ENCODE data around the gene PAFAH1B1.

PAFAH1B1 gene

DNA sequence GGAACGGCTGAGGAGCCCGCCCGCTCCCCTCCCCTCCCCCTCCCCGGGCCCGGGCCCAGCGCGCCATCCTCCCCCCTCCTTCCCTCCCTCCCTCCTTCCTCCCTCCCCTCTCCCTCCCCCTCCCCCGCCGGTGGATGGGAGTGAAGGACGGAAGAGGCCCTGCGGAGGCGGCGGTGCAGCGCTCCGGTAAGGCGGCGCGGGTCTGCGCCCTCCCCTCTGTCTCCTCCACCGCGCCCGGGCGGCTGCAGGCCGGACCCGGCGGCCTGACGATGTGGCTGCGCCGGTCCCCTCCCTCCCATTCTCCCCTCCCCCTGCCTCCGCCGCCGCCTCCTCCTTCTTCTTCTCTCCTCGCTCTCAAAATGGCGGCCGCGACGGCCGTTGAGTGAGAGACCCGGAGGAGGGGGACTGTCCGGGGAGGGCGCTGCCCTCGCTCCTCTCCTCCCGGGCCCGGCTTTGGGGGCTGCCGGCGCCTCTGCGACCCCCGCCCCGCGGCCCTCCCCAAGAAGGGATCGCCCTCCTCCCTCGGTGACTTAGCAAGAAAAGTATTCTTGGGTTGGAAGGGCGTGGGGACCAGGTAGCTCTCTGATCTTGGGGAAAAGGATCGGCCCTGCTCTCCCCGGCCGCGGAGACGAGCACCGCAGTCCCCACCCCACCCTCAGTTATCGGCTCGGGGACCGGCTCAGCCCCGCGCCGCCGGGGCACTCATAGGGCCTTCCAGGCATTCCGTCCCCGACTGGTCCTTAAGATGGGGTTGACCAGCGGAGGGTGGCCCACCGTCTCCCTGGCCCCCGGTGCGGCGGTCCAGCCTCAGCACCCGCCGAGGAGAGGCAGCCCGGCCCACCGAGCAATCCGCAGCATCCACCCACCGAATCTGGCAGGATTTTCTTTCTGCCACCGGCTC lies 617 bp downstream of the PAFAH1B1 start:
- peak; percentile 79 for DNase-seq (ENCODE audit: low read depth, low spot score)
- in situ Hi-C loops (cut with HindIII; ENCODE audit: low sequenced_read_pairs) = no loop called here
- H3K4me3 ChIP-seq (ENCODE audit: low read depth, low read length) = peak overlapping the region; percentile 96
- TF ChIP-seq, protein P1, sequence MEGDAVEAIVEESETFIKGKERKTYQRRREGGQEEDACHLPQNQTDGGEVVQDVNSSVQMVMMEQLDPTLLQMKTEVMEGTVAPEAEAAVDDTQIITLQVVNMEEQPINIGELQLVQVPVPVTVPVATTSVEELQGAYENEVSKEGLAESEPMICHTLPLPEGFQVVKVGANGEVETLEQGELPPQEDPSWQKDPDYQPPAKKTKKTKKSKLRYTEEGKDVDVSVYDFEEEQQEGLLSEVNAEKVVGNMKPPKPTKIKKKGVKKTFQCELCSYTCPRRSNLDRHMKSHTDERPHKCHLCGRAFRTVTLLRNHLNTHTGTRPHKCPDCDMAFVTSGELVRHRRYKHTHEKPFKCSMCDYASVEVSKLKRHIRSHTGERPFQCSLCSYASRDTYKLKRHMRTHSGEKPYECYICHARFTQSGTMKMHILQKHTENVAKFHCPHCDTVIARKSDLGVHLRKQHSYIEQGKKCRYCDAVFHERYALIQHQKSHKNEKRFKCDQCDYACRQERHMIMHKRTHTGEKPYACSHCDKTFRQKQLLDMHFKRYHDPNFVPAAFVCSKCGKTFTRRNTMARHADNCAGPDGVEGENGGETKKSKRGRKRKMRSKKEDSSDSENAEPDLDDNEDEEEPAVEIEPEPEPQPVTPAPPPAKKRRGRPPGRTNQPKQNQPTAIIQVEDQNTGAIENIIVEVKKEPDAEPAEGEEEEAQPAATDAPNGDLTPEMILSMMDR (IDR thresholded peaks at IDR 0.05; ENCODE audit: low read depth, low read length) = no peak

DNA sequence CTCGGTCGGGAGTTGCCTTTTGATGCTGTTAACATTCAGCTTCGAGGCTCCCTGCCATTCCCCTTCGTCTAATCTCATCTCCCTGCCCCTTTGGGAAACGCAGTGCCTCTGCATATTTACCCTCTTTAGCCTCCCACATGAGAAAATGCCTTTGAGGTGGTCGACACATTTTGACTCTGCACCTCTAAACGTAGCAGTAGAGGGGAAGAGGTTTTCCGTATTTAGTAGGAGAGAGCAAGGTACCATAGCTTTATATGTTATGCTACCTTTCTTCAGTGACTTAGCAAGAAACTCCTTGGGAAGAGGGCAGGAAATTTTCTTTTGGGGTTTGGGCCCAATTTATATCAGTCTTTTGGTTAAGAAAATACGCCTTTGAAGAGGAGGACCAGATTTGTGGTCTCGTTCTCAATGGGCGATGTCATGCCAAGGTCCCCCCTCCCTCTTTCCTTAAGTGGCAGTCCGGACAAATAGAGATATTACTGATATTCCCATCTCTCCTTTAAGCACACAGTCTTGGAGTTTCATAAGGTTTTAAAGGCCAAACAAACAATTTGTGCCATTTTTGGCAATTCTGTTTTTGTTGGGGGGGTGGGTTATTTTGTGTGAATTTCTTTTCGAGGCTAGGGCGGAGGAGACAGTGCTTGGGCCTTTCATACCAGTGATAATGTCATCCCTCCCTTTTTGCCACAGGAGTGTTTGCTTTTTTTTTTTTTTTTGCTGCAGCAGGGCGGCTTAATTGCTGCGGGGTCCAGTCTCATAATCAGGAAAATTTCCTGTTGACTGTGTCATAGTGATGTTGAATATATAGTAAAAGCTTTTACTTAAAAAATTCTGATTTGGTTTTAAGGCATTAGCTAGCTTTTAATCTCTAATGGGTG lies 1.5 kb downstream of the PAFAH1B1 start:
- TF ChIP-seq, protein P1 (IDR thresholded peaks at IDR 0.05; ENCODE audit: low read depth, low read length) = no peak
- DNase-seq (ENCODE audit: low read depth, low spot score) = no peak
- H3K4me3 ChIP-seq (ENCODE audit: low read depth, low read length) = peak overlapping the region; percentile 96
- in situ Hi-C loops (cut with HindIII; ENCODE audit: low sequenced_read_pairs) = no loop called here

DNA sequence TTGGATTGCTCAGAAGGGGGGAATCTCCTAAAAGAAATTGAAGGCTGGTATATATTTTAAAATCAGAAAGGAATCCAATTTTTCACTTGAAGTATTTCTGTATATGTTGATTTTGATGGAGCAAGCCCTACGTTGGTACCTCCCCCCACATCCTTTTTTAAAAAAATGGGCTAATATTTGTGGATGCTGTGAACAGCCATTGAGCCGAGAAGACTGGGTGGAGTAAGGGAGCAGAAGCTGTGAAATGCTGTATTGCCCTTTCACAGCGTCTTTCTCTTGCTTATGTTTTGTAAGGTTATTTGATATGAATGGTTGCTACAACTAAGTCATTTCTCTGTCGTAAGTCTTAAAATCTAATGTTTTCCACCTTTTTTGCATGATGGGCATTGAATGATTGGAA lies 2.3 kb downstream of the PAFAH1B1 start:
- in situ Hi-C loops (cut with HindIII; ENCODE audit: low sequenced_read_pairs) = no loop called here
- no peak for DNase-seq (ENCODE audit: low read depth, low spot score)
- TF ChIP-seq, protein P1 (IDR thresholded peaks at IDR 0.05; ENCODE audit: low read depth, low read length) = no peak
- H3K4me3 ChIP-seq (ENCODE audit: low read depth, low read length) = peak overlapping the region; percentile 96

DNA sequence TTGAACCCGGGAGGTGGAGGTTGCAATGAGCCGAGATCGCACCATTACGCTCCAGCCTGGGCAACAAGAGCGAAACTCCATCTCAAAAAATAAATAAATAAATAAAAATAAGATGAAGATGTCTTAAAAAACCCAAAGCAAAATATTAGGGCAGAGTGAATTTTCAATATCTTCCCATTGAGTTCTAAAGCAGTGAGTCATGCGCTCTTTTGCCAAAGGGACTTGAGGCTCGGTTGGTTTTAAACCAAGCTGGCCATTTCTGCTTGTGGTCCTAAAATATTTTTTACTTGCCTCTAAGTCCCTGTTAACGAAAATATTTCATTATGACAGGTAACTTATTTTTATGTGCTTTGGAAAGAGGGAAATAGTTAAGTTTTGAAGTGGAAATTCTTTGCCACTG lies 4.7 kb downstream of the PAFAH1B1 start:
- in situ Hi-C loops (cut with HindIII; ENCODE audit: low sequenced_read_pairs) = no loop called here
- peak; percentile 70 for DNase-seq (ENCODE audit: low read depth, low spot score)
- TF ChIP-seq, protein P1 (IDR thresholded peaks at IDR 0.05; ENCODE audit: low read depth, low read length) = no peak
- H3K4me3 ChIP-seq (ENCODE audit: low read depth, low read length) = no peak overlapping the region

GRCh38 chr17:2602597-2603017 lies 9.2 kb downstream of the PAFAH1B1 start:
- H3K4me3 ChIP-seq (ENCODE audit: low read depth, low read length) = no peak overlapping the region
- peak; percentile 40 for DNase-seq (ENCODE audit: low read depth, low spot score)
- in situ Hi-C loops (cut with HindIII; ENCODE audit: low sequenced_read_pairs) = no loop called here
- TF ChIP-seq, protein P1 (IDR thresholded peaks at IDR 0.05; ENCODE audit: low read depth, low read length) = no peak

GRCh38 chr17:2608350-2608913 lies 15.0 kb downstream of the PAFAH1B1 start:
- no peak for DNase-seq (ENCODE audit: low read depth, low spot score)
- TF ChIP-seq, protein P1 (IDR thresholded peaks at IDR 0.05; ENCODE audit: low read depth, low read length) = no peak
- no peak overlapping the region for H3K4me3 ChIP-seq (ENCODE audit: low read depth, low read length)
- in situ Hi-C loops (cut with HindIII; ENCODE audit: low sequenced_read_pairs) = no loop called here

Measured in astrocyte of the spinal cord (primary cell).